HCT116 (cell line): ENCODE data around the gene SOS1. TPM values are rescaled to one million over a fixed set of nuclear protein-coding genes. Genes with fewer than 3 reads are reported as not detected.

Source experiments
- ATAC-seq: fragments of 200-7000 bp; cut with Tn5 transposase; 2 replicates; pipeline ENCODE4 v1.9.1; 2020; ENCODE audit warnings: mild to moderate bottlenecking, moderate library complexity
- BruUV-seq: library from RNA; stranded (reverse); fragments of 400-500 nt; replicated peaks from 2 replicates; lab custom pipeline; 2021; lab: Mats Ljungman, UMichigan
- CTCF ChIA-PET: fragments of 300-600 bp; sonication (Branson Sonifier 250); formaldehyde crosslinking; loops from one replicate; lab custom pipeline; 2021; ENCODE audit warnings: antibody characterized with exemption; lab: Charles Lee
- POLR2A ChIA-PET: fragments of 300-600, 350-600 bp; sonication (Branson Sonifier 250); formaldehyde crosslinking; loops from one replicate; lab custom pipeline; 2021; ENCODE audit warnings: antibody characterized with exemption; lab: Charles Lee
- RAD21 ChIA-PET, 2 experiments: fragments of 300-600 bp; sonication (Branson Sonifier 250); formaldehyde crosslinking; loops; one replicate each; lab custom pipeline; 2023; ENCODE audit warnings: low total read pairs in 2 of 2; ENCODE audit not compliant: uncharacterized antibody in 2 of 2, unreplicated experiment in 2 of 2, low non-redundant PET in 1 of 2; lab: Charles Lee
- DNase-seq: peaks from one replicate; pipeline ENCODE4 v3.0.0-alpha.2; 2010; ENCODE audit warnings: low read depth, low spot score
- H2AFZ ChIP-seq: fragments of 200-600 bp; shearing (Covaris generic), sonication (generic); 2 replicates; pipeline ENCODE4 v1.6.1; 2017; ENCODE audit warnings: low read depth, mixed run types, mixed read lengths, antibody characterized with exemption, low read length; ENCODE audit not compliant: poor library complexity, severe bottlenecking
- H3K27ac ChIP-seq: 2 replicates; pipeline ENCODE4 v1.5.1; 2012; ENCODE audit warnings: low read depth, low read length
- H3K27me3 ChIP-seq: fragments of 200-600 bp; sonication (generic); 2 replicates; pipeline ENCODE4 v1.6.1; 2016; ENCODE audit warnings: mixed run types, low read length, mixed read lengths; ENCODE audit not compliant: insufficient read depth
- H3K36me3 ChIP-seq, 2 experiments: fragments of 200-500 bp in 1 of 2; fragments of 200-600 bp in 1 of 2; sonication (Bioruptor generic) in 1 of 2; sonication (generic) in 1 of 2; 2 replicates each; pipeline versions ENCODE4 v1.5.1 to v1.6.1; 2014 to 2016; ENCODE audit warnings: low read length in 2 of 2, inconsistent platforms in 1 of 2, mixed read lengths in 1 of 2, mixed run types in 1 of 2; ENCODE audit not compliant: insufficient read depth in 2 of 2, control insufficient read depth in 1 of 2
- H3K4me1 ChIP-seq, 2 experiments: fragments of 200-600 bp in 1 of 2; sonication (generic) in 1 of 2; 2 replicates each; pipeline versions ENCODE4 v1.5.1 to v1.6.1; 2012 to 2017; ENCODE audit warnings: low read length in 2 of 2, inconsistent platforms in 1 of 2, mild to moderate bottlenecking in 1 of 2, mixed read lengths in 1 of 2, mixed run types in 1 of 2, moderate library complexity in 1 of 2; ENCODE audit not compliant: insufficient read depth in 2 of 2, control insufficient read depth in 1 of 2
- H3K4me2 ChIP-seq: fragments of 200-600 bp; sonication (generic); 2 replicates; pipeline ENCODE4 v1.6.1; 2017; ENCODE audit warnings: mixed run types, low read length, mixed read lengths
- H3K4me3 ChIP-seq, 2 experiments: fragments of 200-600 bp in 1 of 2; sonication (generic) in 1 of 2; replicated peaks in 1 of 2; 2 replicates each; pipeline ENCODE4 v1.5.1; 2011 to 2016; ENCODE audit warnings: low read length in 2 of 2, control low read depth in 1 of 2, low read depth in 1 of 2, mild to moderate bottlenecking in 1 of 2, mixed read lengths in 1 of 2, mixed run types in 1 of 2
- H3K79me2 ChIP-seq: fragments of 200-600 bp; sonication (generic); 2 replicates; pipeline ENCODE4 v1.6.1; 2017; ENCODE audit warnings: mild to moderate bottlenecking, mixed run types, low read length, moderate library complexity, mixed read lengths; ENCODE audit not compliant: insufficient read depth
- H3K9ac ChIP-seq: fragments of 200-600 bp; sonication (generic); 2 replicates; pipeline ENCODE4 v1.6.1; 2016; ENCODE audit warnings: low read length, mixed read lengths
- H3K9me2 ChIP-seq: fragments of 200-600 bp; sonication (generic), shearing (Covaris generic); 2 replicates; pipeline ENCODE4 v1.6.1; 2017; ENCODE audit warnings: mixed run types, mild to moderate bottlenecking, moderate library complexity; ENCODE audit not compliant: insufficient read depth
- H3K9me3 ChIP-seq, 2 experiments: fragments of 200-500 bp in 1 of 2; fragments of 200-600 bp in 1 of 2; sonication (Bioruptor generic) in 1 of 2; sonication (generic) in 1 of 2; 2 replicates each; pipeline ENCODE4 v1.6.1; 2014 to 2017; ENCODE audit warnings: low read length in 2 of 2, mixed read lengths in 2 of 2, inconsistent platforms in 1 of 2, low read depth in 1 of 2, mild to moderate bottlenecking in 1 of 2, mixed run types in 1 of 2, moderate library complexity in 1 of 2; ENCODE audit not compliant: control insufficient read depth in 1 of 2, insufficient read depth in 1 of 2
- H4K20me1 ChIP-seq: fragments of 200-600 bp; sonication (generic), shearing (Covaris generic); 2 replicates; pipeline ENCODE4 v1.6.1; 2017; ENCODE audit warnings: mixed run types, mild to moderate bottlenecking, moderate library complexity; ENCODE audit not compliant: insufficient read depth
- EGR1 ChIP-seq: IDR thresholded peaks from 2 replicates; pipeline ENCODE4 v1.6.1; 2012; ENCODE audit warnings: low read depth
- RAD21 ChIP-seq: IDR thresholded peaks from 2 replicates; pipeline ENCODE4 v1.6.1; 2012; ENCODE audit warnings: low read depth, mild to moderate bottlenecking
- SRF ChIP-seq: IDR thresholded peaks from 2 replicates; pipeline ENCODE4 v1.6.1; 2012; ENCODE audit warnings: low read depth
- TCF7L2 ChIP-seq: IDR thresholded peaks from 2 replicates; pipeline ENCODE4 v1.7.0; 2011; ENCODE audit warnings: borderline replicate concordance, inconsistent platforms; ENCODE audit not compliant: insufficient read depth, insufficient read length; ENCODE audit errors: extremely low read depth
- intact Hi-C: fragments of 100-400 bp; cut with micrococcal nuclease; formaldehyde crosslinking; loops from 2 replicates; pipeline ENCODE4 v1.10.0; 2022
- total RNA-seq: library from RNA; stranded (reverse); gene quantifications from one replicate; pipeline ENCODE4 v1.2.1, GENCODE V29; 2021; ENCODE audit not compliant: unreplicated experiment
- TF ChIP-seq, protein P1 (sequence below): IDR thresholded peaks from 2 replicates; pipeline ENCODE4 v1.6.1; 2012
- TF ChIP-seq, protein P2 (sequence below): IDR thresholded peaks from 2 replicates; pipeline ENCODE4 v1.6.1; 2012; ENCODE audit warnings: low read depth

Gene SOS1
- total RNA-seq, 1 experiment from 2014 or later = 19.4 TPM

GRCh38 chr2:39160982-39161381 is 40.1 kb upstream of the SOS1 start:
- intact Hi-C loops = no loop called here
- H3K79me2 ChIP-seq = no peaks in the 10 kb centered on the region
- H3K36me3 ChIP-seq = no peaks in the 10 kb centered on the region
- no peaks in the 10 kb centered on the region for H3K4me1 ChIP-seq
- H3K9me3 ChIP-seq = no peaks in the 10 kb centered on the region
- H4K20me1 ChIP-seq = no peaks in the 10 kb centered on the region
- no peaks in the 10 kb centered on the region for H3K27me3 ChIP-seq
- TF ChIP-seq, protein P1, sequence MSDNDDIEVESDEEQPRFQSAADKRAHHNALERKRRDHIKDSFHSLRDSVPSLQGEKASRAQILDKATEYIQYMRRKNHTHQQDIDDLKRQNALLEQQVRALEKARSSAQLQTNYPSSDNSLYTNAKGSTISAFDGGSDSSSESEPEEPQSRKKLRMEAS = no peak
- TF ChIP-seq, protein P2, sequence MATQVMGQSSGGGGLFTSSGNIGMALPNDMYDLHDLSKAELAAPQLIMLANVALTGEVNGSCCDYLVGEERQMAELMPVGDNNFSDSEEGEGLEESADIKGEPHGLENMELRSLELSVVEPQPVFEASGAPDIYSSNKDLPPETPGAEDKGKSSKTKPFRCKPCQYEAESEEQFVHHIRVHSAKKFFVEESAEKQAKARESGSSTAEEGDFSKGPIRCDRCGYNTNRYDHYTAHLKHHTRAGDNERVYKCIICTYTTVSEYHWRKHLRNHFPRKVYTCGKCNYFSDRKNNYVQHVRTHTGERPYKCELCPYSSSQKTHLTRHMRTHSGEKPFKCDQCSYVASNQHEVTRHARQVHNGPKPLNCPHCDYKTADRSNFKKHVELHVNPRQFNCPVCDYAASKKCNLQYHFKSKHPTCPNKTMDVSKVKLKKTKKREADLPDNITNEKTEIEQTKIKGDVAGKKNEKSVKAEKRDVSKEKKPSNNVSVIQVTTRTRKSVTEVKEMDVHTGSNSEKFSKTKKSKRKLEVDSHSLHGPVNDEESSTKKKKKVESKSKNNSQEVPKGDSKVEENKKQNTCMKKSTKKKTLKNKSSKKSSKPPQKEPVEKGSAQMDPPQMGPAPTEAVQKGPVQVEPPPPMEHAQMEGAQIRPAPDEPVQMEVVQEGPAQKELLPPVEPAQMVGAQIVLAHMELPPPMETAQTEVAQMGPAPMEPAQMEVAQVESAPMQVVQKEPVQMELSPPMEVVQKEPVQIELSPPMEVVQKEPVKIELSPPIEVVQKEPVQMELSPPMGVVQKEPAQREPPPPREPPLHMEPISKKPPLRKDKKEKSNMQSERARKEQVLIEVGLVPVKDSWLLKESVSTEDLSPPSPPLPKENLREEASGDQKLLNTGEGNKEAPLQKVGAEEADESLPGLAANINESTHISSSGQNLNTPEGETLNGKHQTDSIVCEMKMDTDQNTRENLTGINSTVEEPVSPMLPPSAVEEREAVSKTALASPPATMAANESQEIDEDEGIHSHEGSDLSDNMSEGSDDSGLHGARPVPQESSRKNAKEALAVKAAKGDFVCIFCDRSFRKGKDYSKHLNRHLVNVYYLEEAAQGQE = no peak
- TF ChIP-seq RAD21 = no peak
- TF ChIP-seq SRF = no peak
- no peak for TF ChIP-seq TCF7L2
- H3K27ac ChIP-seq = no peak overlapping the region
- no peak overlapping the region for H3K4me2 ChIP-seq
- DNase-seq = no peak
- H2AFZ ChIP-seq = no peak overlapping the region
- RAD21 ChIA-PET = no interaction called here
- no peak for ATAC-seq
- no peak overlapping the region for H3K4me3 ChIP-seq
- POLR2A ChIA-PET = no interaction called here
- no peaks in the 10 kb centered on the region for H3K9me2 ChIP-seq
- CTCF ChIA-PET = no interaction called here
- no TSS peak for BruUV-seq
- no peak overlapping the region for H3K9ac ChIP-seq

- POLR2A ChIA-PET = no interaction called here
- TF ChIP-seq EGR1 = no peak
Observed at GRCh38 chr2:39159283-39159682, 38.4 kb upstream of the SOS1 start.

More at GRCh38 chr2:39159283-39159682, 38.4 kb upstream of the SOS1 start:
- no peaks in the 10 kb centered on the region for H3K4me1 ChIP-seq
- CTCF ChIA-PET = no interaction called here
- H3K79me2 ChIP-seq = no peaks in the 10 kb centered on the region
- H3K4me3 ChIP-seq = no peak overlapping the region
- no peaks in the 10 kb centered on the region for H3K36me3 ChIP-seq
- RAD21 ChIA-PET = no interaction called here
- H2AFZ ChIP-seq = no peak overlapping the region
- H3K4me2 ChIP-seq = no peak overlapping the region
- BruUV-seq = no TSS peak
- no peak overlapping the region for H3K27ac ChIP-seq
- ATAC-seq = no peak
- H3K9me3 ChIP-seq = no peaks in the 10 kb centered on the region
- no peak for DNase-seq
- H3K9me2 ChIP-seq = no peaks in the 10 kb centered on the region
- no peaks in the 10 kb centered on the region for H3K27me3 ChIP-seq
- H3K9ac ChIP-seq = no peak overlapping the region
- intact Hi-C loops = no loop called here
- H4K20me1 ChIP-seq = no peaks in the 10 kb centered on the region
